ENCODE data around the gene RPS29. TPM values are rescaled to one million over a fixed set of nuclear protein-coding genes. Genes with fewer than 3 reads are reported as not detected.

The RPS29 gene
- total and polyA plus RNA-seq, 2 of the 13 experiments (the other 11 are each of a cell fraction or from before 2014, with no cell fraction given), result 4,303 to 8,215 TPM

- TF ChIP-seq PAF1 (CRISPR knock-in tag; IDR thresholded peaks at IDR 0.05) (no peak), MTERF4 (CRISPR knock-in tag; IDR thresholded peaks at IDR 0.05) (no peak), SIN3B (IDR thresholded peaks at IDR 0.05; ENCODE audit: low read length) (0 out of 2 replicates have a peak, but pooled peaks have one; percentile 25), SRSF1 (optimal IDR thresholded peaks at IDR 0.05; ENCODE audit: low read depth, low read length) (peak; percentile 28), FUBP1 (CRISPR knock-in tag; IDR thresholded peaks at IDR 0.05; ENCODE audit: borderline replicate concordance) (no peak), MLXIP (CRISPR knock-in tag; IDR thresholded peaks at IDR 0.05; ENCODE audit: borderline replicate concordance) (no peak), ZNF407 (CRISPR knock-in tag; IDR thresholded peaks at IDR 0.05; ENCODE audit: not compliant biosample characterization) (no peak), RFXANK (CRISPR knock-in tag; IDR thresholded peaks at IDR 0.05) (no peak), ZSCAN30 (CRISPR knock-in tag; IDR thresholded peaks at IDR 0.05) (peak; percentile 70; the same call in 1 of the 2 replicates)
- TF ChIP-seq, protein P1, sequence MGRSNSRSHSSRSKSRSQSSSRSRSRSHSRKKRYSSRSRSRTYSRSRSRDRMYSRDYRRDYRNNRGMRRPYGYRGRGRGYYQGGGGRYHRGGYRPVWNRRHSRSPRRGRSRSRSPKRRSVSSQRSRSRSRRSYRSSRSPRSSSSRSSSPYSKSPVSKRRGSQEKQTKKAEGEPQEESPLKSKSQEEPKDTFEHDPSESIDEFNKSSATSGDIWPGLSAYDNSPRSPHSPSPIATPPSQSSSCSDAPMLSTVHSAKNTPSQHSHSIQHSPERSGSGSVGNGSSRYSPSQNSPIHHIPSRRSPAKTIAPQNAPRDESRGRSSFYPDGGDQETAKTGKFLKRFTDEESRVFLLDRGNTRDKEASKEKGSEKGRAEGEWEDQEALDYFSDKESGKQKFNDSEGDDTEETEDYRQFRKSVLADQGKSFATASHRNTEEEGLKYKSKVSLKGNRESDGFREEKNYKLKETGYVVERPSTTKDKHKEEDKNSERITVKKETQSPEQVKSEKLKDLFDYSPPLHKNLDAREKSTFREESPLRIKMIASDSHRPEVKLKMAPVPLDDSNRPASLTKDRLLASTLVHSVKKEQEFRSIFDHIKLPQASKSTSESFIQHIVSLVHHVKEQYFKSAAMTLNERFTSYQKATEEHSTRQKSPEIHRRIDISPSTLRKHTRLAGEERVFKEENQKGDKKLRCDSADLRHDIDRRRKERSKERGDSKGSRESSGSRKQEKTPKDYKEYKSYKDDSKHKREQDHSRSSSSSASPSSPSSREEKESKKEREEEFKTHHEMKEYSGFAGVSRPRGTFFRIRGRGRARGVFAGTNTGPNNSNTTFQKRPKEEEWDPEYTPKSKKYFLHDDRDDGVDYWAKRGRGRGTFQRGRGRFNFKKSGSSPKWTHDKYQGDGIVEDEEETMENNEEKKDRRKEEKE (IDR thresholded peaks at IDR 0.05), result no peak
Observed at GRCh38 chr14:49620182-49621113, 34.3 kb upstream of the RPS29 start, which contains the start of the genes MGAT2 and RPL36AL (continued).
